ENCODE results near the gene CACNG7.

- no peak for TF ChIP-seq JUND (IDR thresholded peaks at IDR 0.05)
- no peak for TF ChIP-seq ZBTB33 (IDR thresholded peaks at IDR 0.05; ENCODE audit: extremely low read depth, insufficient replicate concordance, low read length)
- TF ChIP-seq CTCF (IDR thresholded peaks at IDR 0.05 in 2 of 3, conservative IDR thresholded peaks at IDR 0.05 in 1 of 3; ENCODE audit: borderline replicate concordance in 1 of 3, insufficient read depth in 1 of 3, low read depth in 2 of 3, low read length in 2 of 3), result no peak
- TF ChIP-seq ZFX (IDR thresholded peaks at IDR 0.05), result no peak
- TF ChIP-seq POLR2A (IDR thresholded peaks at IDR 0.05; ENCODE audit: borderline replicate concordance, extremely low read depth, insufficient read depth, insufficient read length), result no peak
- TF ChIP-seq REST (IDR thresholded peaks at IDR 0.05; ENCODE audit: low read depth), result no peak
- TF ChIP-seq ZNF274 (IDR thresholded peaks at IDR 0.05; ENCODE audit: low read depth, low read length), result no peak
- TF ChIP-seq EZH2 (IDR thresholded peaks at IDR 0.05), result no peak
- TF ChIP-seq SRF (IDR thresholded peaks at IDR 0.05; ENCODE audit: low read depth), result no peak
- TF ChIP-seq CEBPB (IDR thresholded peaks at IDR 0.05; ENCODE audit: low read depth), result no peak
Observed at GRCh38 chr19:53871454-53871853, 37.6 kb upstream of the CACNG7 start.

All from HCT116 (cell line).